DOHH2 (cell line): ENCODE results near the gene ZBTB16.

Experiments
- EZH2phosphoT487 ChIP-seq: fragments of 200-600 bp; sonication (generic); IDR thresholded peaks from 2 replicates; pipeline ENCODE4 v1.6.1; 2017; ENCODE audit warnings: borderline replicate concordance, mild to moderate bottlenecking, antibody characterized with exemption, low read length, moderate library complexity, mixed read lengths
- TF ChIP-seq, protein P1 (sequence below): fragments of 200-600 bp; sonication (generic); IDR thresholded peaks from one replicate; pipeline ENCODE4 v1.5.1; 2014; ENCODE audit warnings: antibody characterized with exemption, mild to moderate bottlenecking, low read depth, low read length; ENCODE audit not compliant: poor library complexity, severe bottlenecking

DNA sequence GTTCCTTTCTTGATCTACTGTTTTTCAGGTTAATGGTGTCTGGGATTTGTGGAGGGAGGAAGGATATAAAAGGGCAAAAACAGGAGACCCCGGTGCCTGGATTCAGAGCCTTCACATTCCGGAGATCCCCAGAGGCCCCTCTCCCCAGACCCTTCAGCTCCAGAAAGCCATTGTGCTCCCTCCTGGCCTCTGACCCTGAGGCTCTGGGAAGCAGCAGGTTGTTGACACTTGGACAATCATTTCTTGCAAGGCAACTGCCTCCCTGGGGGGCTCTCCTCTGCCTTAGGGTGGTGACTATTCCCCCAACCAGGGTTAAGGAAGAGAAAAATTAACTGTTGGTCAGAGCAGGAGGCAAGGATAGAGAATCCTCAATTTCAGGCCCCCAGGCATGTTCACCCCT is 149.8 kb downstream of the ZBTB16 start:
- no peak for TF ChIP-seq EZH2phosphoT487
- TF ChIP-seq, protein P1, sequence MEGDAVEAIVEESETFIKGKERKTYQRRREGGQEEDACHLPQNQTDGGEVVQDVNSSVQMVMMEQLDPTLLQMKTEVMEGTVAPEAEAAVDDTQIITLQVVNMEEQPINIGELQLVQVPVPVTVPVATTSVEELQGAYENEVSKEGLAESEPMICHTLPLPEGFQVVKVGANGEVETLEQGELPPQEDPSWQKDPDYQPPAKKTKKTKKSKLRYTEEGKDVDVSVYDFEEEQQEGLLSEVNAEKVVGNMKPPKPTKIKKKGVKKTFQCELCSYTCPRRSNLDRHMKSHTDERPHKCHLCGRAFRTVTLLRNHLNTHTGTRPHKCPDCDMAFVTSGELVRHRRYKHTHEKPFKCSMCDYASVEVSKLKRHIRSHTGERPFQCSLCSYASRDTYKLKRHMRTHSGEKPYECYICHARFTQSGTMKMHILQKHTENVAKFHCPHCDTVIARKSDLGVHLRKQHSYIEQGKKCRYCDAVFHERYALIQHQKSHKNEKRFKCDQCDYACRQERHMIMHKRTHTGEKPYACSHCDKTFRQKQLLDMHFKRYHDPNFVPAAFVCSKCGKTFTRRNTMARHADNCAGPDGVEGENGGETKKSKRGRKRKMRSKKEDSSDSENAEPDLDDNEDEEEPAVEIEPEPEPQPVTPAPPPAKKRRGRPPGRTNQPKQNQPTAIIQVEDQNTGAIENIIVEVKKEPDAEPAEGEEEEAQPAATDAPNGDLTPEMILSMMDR, result no peak
